ENCODE measurements around the gene UGT1A10.

UGT1A10 gene

GRCh38 chr2:233819884-233820773, 183.9 kb downstream of the UGT1A10 start:
- no peak for TF ChIP-seq CTCF (conservative IDR thresholded peaks at IDR 0.05)
- no peak overlapping the region for H3K27ac ChIP-seq

GRCh38 chr2:233820774-233821105, 184.5 kb downstream of the UGT1A10 start:
- H3K27ac ChIP-seq: no peak overlapping the region
- no peak for TF ChIP-seq CTCF (conservative IDR thresholded peaks at IDR 0.05)

GRCh38 chr2:233821196-233821595, 184.9 kb downstream of the UGT1A10 start:
- TF ChIP-seq CTCF (conservative IDR thresholded peaks at IDR 0.05): no peak
- no peak overlapping the region for H3K27ac ChIP-seq

- TF ChIP-seq CTCF (conservative IDR thresholded peaks at IDR 0.05): no peak
- no peak overlapping the region for H3K27ac ChIP-seq
Observed at GRCh38 chr2:233821709-233822100, 185.5 kb downstream of the UGT1A10 start.

GRCh38 chr2:233822101-233822771, 186.0 kb downstream of the UGT1A10 start:
- TF ChIP-seq CTCF (conservative IDR thresholded peaks at IDR 0.05): no peak
- no peak overlapping the region for H3K27ac ChIP-seq

All from VCaP (cell line).